GM12891 (cell line): ENCODE measurements around the gene SSU72. TPM values are rescaled to one million over a fixed set of nuclear protein-coding genes. Genes with fewer than 3 reads are reported as not detected.

ENCODE experiments used
- DNase-seq: peaks from one replicate; pipeline ENCODE4 v3.0.0; 2011; ENCODE audit warnings: low spot score; ENCODE audit not compliant: insufficient read length
- FAIRE-seq: peaks from 2 replicates; lab custom pipeline; 2011; peaks lifted over from hg19 to GRCh38; lab: Jason Lieb, UNC
- PAX5 ChIP-seq: IDR thresholded peaks from 2 replicates; pipeline ENCODE4 v1.6.1; 2011; ENCODE audit warnings: low read length, moderate library complexity, mild to moderate bottlenecking; ENCODE audit not compliant: insufficient read depth, severe bottlenecking
- POLR2A ChIP-seq: IDR thresholded peaks from 2 replicates; pipeline ENCODE4 v1.6.1; 2011; ENCODE audit warnings: low read depth, low read length, control low read depth
- POLR2AphosphoS5 ChIP-seq: IDR thresholded peaks from 2 replicates; pipeline ENCODE4 v1.6.1; 2011; ENCODE audit warnings: low read depth, low read length, control low read depth
- POU2F2 ChIP-seq: IDR thresholded peaks from 2 replicates; pipeline ENCODE4 v1.6.1; 2011; ENCODE audit warnings: low read depth, mild to moderate bottlenecking, control low read depth, low read length, moderate library complexity
- SPI1 ChIP-seq: IDR thresholded peaks from 2 replicates; pipeline ENCODE4 v1.6.1; 2011; ENCODE audit warnings: low read depth, low read length, control low read depth
- TAF1 ChIP-seq: IDR thresholded peaks from 2 replicates; pipeline ENCODE4 v1.6.1; 2011; ENCODE audit warnings: low read depth, low read length, control low read depth
- polyA plus RNA-seq: library from polyadenylated mRNA; unstranded; fragments of >200 nt; gene quantifications from one replicate; pipeline ENCODE4 v1.2.1, GENCODE V29; 2012; ENCODE audit warnings: low read depth, missing spikeins, inconsistent platforms; ENCODE audit not compliant: missing spikeins

Gene SSU72
- 81.8 TPM for polyA plus RNA-seq

DNA sequence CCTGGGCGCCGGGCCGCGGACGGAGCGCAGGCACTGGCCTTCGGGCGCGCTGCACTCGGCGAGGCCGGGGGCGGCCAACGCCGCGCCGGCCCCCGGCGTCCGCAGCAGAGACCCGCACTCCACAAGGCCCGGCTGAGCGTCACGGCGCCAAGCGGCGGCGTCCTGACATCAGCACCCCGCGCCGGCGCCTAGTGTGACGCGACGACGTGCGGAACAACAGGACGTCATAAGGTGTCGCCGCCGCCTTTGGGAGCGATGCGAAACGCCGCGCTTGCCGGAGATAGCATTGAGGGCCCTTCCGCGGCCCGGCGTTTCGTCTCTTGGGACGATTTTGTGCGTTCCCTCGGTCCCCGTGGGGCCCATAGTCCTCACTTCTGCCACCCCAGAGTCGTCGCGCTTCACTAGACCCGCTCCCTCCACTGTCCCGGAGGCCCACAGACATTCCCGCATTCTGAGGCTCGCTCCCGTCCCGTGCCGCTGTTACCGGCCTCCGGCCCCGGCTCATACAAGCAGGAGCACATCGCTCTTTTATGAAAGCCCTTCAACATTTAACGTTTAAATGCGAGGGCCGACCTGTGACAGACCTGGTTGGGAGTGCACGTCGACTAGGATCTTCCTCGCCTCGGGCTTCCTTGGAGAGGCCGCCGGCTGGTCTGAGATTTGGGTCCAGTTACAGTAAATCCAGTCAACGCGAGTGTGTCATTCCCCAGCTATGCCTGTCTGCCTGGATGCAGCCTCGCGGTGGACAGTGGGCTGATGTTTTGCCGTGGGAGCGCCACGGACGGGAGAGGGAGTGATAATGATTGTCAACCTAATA is at the start of gene SSU72:
TSS of gene SSU72 (minus strand) at position 143 of the 817 bp plus-strand sequence. CDS start 306 bp downstream, outside the sequence.
- TF ChIP-seq PAX5 (peak; percentile 66), POU2F2 (no peak; the same call in none of the 2 replicates), TAF1 (peak; percentile 74), POLR2A (peak; percentile 94), POLR2AphosphoS5 (peak; percentile 95), SPI1 (no peak)
- FAIRE-seq = peak; percentile 96
- peak; percentile 96 for DNase-seq

DNA sequence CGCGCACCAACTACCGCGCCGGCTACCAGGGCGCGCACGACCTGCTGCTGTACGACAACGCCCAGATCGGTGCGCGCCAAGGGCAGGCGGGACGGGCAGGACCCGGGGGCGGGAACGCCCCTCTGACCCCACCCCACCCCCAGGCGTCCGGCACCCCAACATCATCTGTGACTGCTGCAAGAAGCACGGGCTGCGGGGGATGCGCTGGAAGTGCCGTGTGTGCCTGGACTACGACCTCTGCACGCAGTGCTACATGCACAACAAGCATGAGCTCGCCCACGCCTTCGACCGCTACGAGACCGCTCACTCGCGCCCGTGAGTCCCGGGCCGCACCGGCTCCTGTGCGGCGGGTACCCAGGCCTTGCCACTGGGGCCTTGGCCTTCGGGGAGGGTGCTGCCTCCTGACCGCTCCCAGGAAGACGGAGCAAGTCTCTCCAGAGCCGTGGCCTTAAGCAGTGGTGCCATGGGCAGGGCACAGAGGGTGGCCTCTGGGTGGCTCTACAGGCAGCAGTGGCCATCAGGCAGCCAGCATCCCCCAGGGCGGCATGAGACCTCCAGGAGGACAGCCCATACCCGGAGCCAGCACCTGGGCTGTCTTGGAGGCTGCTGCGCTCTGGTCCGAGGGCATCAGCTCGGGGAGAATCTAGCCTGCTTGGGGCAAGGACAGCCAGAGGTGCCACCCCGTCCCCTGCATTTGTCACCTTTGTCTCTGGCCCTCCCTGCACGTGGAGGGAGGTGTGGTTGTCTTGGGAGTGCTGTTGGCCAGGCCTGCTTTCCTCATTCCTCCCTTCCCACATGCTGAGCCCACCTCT is 49.2 kb upstream of the SSU72 start:
- no peak for TF ChIP-seq POU2F2
- no peak for TF ChIP-seq POLR2AphosphoS5
- TF ChIP-seq SPI1 = no peak
- no peak for TF ChIP-seq POLR2A
- TF ChIP-seq TAF1 = no peak
- TF ChIP-seq PAX5 = no peak
- FAIRE-seq (no peak), DNase-seq (no peak)

DNA sequence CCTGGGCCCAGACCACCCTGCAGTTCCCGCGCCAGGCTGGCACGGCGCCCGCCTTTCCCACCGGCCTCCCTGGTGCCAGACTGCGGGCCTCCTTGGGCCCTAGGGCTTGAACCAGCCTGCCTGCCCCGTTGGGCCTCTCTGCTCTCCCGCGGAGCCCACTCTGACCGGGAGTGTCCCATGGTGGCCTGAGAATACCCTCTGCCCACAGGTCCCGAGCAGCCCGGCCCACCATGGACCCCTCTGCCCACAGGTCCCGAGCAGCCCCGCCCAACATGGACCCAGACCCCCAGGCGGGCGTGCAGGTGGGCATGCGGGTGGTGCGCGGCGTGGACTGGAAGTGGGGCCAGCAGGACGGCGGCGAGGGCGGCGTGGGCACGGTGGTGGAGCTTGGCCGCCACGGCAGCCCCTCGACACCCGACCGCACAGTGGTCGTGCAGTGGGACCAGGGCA is 48.5 kb upstream of the SSU72 start:
- TF ChIP-seq POU2F2 (no peak), TAF1 (no peak), SPI1 (no peak), POLR2AphosphoS5 (no peak), POLR2A (no peak), PAX5 (no peak)
- DNase-seq (no peak), FAIRE-seq (no peak)

DNA sequence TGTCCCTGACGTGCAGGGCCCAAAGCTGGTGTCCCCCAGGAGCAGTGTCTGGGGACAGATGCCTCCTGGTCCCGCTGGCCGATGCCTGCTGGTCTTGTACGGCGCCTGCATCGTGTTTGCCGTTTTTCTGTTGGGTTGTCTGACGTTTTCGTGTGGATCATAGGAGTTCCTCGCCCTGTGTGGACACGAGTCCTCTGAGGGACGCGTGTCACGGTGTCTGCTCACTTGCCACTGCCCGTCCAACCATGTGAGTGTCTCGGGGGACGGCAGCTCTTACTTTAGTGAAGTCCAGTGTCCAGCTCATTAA is 48.1 kb upstream of the SSU72 start:
- FAIRE-seq = no peak

GRCh38 chr1:1622010-1622787 is 47.5 kb upstream of the SSU72 start:
- FAIRE-seq = no peak
- TF ChIP-seq POU2F2 (no peak), SPI1 (no peak), POLR2AphosphoS5 (no peak), TAF1 (no peak), PAX5 (no peak)

More for the DNA sequence above, 48.1 kb upstream of the SSU72 start:
- DNase-seq = no peak
- no peak for TF ChIP-seq POLR2A
- TF ChIP-seq PAX5 = no peak
- no peak for TF ChIP-seq SPI1
- TF ChIP-seq TAF1 = no peak
- no peak for TF ChIP-seq POU2F2
- no peak for TF ChIP-seq POLR2AphosphoS5

GRCh38 chr1:1621173-1622009 is 46.7 kb upstream of the SSU72 start:
- DNase-seq = no peak
- no peak for TF ChIP-seq SPI1
- no peak for FAIRE-seq

More at GRCh38 chr1:1622010-1622787, 47.5 kb upstream of the SSU72 start:
- no peak for DNase-seq

DNA sequence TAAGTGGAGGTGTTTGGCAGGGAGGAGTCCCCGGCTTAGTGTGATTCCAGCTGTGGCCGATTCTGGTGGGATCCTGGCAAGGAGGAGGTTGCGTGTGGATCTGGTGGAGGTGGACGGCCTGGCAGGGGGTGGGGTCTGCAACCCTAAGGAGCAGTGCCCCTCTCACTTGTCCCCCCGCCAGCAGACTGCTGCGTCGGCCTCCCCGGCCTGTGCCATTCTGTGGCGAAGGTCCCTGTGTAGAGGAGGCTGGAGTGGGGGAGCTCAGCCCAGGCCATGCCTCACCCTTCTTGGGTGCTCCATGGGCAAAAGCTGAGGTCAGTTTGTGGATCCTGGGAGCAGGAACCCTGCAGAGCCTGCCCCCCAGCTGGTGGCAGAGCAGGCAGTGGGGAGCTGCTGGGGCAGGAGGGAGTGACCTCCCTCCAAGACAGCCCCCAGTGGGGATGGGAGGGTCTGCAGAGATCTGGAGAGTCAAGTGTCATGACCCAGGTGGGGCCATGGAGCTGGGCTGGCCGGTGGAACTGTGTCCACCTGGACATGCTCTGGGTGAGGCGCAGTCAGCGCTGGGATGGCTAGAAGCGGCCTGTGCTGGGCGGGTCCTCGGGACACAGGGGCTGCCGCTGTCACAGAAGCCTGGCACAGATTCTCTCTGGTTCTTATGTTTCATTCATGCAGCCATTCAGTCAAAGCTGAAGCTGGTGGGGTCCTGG is 45.9 kb upstream of the SSU72 start:
- TF ChIP-seq POLR2A (no peak), TAF1 (no peak), POU2F2 (no peak), PAX5 (no peak), POLR2AphosphoS5 (no peak), SPI1 (no peak)
- no peak for FAIRE-seq
- DNase-seq = no peak

DNA sequence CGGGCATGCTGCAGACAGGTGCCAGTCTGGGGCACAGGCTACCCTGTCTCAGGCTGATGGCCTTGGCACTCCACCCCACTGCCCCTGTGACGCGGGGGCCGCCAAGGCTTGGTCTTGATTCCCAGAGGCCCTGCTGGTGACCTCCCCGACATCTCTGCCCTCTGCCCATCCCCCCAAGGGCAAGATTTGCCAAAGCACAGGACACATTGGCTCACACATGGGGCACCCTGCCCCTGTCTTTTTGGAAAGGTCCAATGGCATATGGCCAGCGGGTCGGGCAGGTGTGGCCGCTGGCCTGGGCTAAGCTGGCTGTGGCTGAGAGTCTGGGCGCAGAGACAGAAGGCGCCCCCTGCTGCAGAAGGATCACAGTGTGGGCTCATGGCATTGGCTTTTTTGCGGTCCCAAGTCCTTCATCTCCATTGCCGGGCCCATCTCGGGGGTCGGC is 45.3 kb upstream of the SSU72 start:
- FAIRE-seq = no peak
- no peak for TF ChIP-seq TAF1
- no peak for TF ChIP-seq POLR2AphosphoS5
- TF ChIP-seq PAX5 = no peak
- no peak for DNase-seq
